IMR-90 (cell line): ENCODE data around the gene CYP2J2.
"Not testable (repeated sequence)": the region's sequence is repeated elsewhere in the genome, so short reads cannot be mapped to it uniquely, and the experiment has no call there.

Source experiments
- CEBPB ChIP-seq: IDR thresholded peaks from 2 replicates; pipeline ENCODE4 v1.6.1; 2012; ENCODE audit warnings: low read depth, low read length, improper control_type of control experiment
- MXI1 ChIP-seq: IDR thresholded peaks from 2 replicates; pipeline ENCODE4 v1.6.1; 2012; ENCODE audit warnings: low read depth, mild to moderate bottlenecking, low read length, moderate library complexity, borderline replicate concordance
- POLR2A ChIP-seq: IDR thresholded peaks from 2 replicates; pipeline ENCODE4 v1.6.1; 2012; ENCODE audit warnings: mild to moderate bottlenecking, low read depth, low read length
- TF ChIP-seq, protein P1 (sequence below): conservative IDR thresholded peaks from 2 replicates; pipeline ENCODE4 v1.5.1; 2012; ENCODE audit warnings: mild to moderate bottlenecking, low read depth, low read length, improper control_type of control experiment

DNA sequence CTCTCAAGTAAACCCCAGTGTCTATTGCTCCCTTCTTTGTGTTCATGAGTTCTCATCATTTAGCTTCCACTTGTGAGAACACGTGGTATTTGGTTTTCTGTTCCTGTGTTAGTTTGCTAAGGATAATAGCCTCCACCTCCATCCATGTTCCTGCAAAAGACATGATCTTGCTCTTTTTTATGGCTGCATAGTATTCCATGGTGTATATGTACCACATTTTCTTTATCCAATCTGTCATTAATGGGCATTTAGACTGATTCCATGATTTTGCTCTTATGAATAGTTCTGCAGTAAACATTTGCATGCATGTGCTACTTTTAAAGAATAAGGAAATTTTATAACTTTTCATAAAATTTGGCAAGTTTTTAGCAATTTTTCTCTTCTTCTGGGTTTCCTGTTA is 71.3 kb downstream of the CYP2J2 start:
- TF ChIP-seq, protein P1, sequence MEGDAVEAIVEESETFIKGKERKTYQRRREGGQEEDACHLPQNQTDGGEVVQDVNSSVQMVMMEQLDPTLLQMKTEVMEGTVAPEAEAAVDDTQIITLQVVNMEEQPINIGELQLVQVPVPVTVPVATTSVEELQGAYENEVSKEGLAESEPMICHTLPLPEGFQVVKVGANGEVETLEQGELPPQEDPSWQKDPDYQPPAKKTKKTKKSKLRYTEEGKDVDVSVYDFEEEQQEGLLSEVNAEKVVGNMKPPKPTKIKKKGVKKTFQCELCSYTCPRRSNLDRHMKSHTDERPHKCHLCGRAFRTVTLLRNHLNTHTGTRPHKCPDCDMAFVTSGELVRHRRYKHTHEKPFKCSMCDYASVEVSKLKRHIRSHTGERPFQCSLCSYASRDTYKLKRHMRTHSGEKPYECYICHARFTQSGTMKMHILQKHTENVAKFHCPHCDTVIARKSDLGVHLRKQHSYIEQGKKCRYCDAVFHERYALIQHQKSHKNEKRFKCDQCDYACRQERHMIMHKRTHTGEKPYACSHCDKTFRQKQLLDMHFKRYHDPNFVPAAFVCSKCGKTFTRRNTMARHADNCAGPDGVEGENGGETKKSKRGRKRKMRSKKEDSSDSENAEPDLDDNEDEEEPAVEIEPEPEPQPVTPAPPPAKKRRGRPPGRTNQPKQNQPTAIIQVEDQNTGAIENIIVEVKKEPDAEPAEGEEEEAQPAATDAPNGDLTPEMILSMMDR = not testable (repeated sequence)
- not testable (repeated sequence) for TF ChIP-seq POLR2A, CEBPB, MXI1
